NK-92 (cell line): ENCODE results near the gene TRPC6.
"Not testable (repeated sequence)": the region's sequence is repeated elsewhere in the genome, so short reads cannot be mapped to it uniquely, and the experiment has no call there.

Experiments used
- DNase-seq: peaks from one replicate; lab custom pipeline; 2025; ENCODE audit not compliant: unreplicated experiment; lab: John Stamatoyannopoulos, UW

The TRPC6 gene

GRCh38 chr11:101523193-101523592, 60.6 kb downstream of the TRPC6 start:
- DNase-seq: no peak

- DNase-seq: no peak
Measured at GRCh38 chr11:101521821-101522220, 62.0 kb downstream of the TRPC6 start.

GRCh38 chr11:101516546-101516945, 67.3 kb downstream of the TRPC6 start:
- no peak for DNase-seq

GRCh38 chr11:101511065-101511464, 72.7 kb downstream of the TRPC6 start:
- no peak for DNase-seq

- no peak for DNase-seq
Measured at GRCh38 chr11:101510591-101510990, 73.2 kb downstream of the TRPC6 start.

GRCh38 chr11:101509922-101510321, 73.9 kb downstream of the TRPC6 start:
- no peak for DNase-seq

GRCh38 chr11:101508370-101508769, 75.4 kb downstream of the TRPC6 start:
- DNase-seq: no peak

- no peak for DNase-seq
Measured at GRCh38 chr11:101498891-101499290, 84.9 kb downstream of the TRPC6 start.

GRCh38 chr11:101497291-101497690, 86.5 kb downstream of the TRPC6 start:
- DNase-seq: no peak

- DNase-seq: no peak
Measured at GRCh38 chr11:101487775-101488174, 96.0 kb downstream of the TRPC6 start.

- no peak for DNase-seq
Measured at GRCh38 chr11:101482556-101483124, 101.2 kb downstream of the TRPC6 start.

- DNase-seq: no peak
Measured at GRCh38 chr11:101478587-101479369, 105.0 kb downstream of the TRPC6 start.

GRCh38 chr11:101477926-101478325, 105.9 kb downstream of the TRPC6 start:
- DNase-seq: no peak

- no peak for DNase-seq
Measured at GRCh38 chr11:101476191-101476590, 107.6 kb downstream of the TRPC6 start.

GRCh38 chr11:101475699-101476098, 108.1 kb downstream of the TRPC6 start:
- DNase-seq: no peak

GRCh38 chr11:101474666-101475065, 109.1 kb downstream of the TRPC6 start:
- DNase-seq: no peak

- DNase-seq: no peak
Measured at GRCh38 chr11:101470881-101471520, 112.8 kb downstream of the TRPC6 start.

GRCh38 chr11:101470419-101470818, 113.4 kb downstream of the TRPC6 start:
- no peak for DNase-seq

GRCh38 chr11:101466352-101466751, 117.5 kb downstream of the TRPC6 start:
- no peak for DNase-seq

- not testable (repeated sequence) for DNase-seq
Measured at GRCh38 chr11:101464388-101464787, 119.4 kb downstream of the TRPC6 start.

- DNase-seq: no peak
Measured at GRCh38 chr11:101459020-101459419, 124.8 kb downstream of the TRPC6 start.

GRCh38 chr11:101458161-101458560, 125.6 kb downstream of the TRPC6 start:
- DNase-seq: no peak
